AG04449 (cell line): ENCODE data around the gene SCMH1.

ENCODE experiments used
- CTCF ChIA-PET: fragments of 350-600 bp; formaldehyde crosslinking; extraction: SDS; loops from one replicate; lab custom pipeline; 2021; ENCODE audit warnings: antibody characterized with exemption; lab: Yijun Ruan, JAX
- POLR2A ChIA-PET: fragments of 400-600, 350-600 bp; formaldehyde crosslinking; extraction: SDS; loops from one replicate; lab custom pipeline; 2020; ENCODE audit warnings: antibody characterized with exemption, inconsistent platforms; lab: Yijun Ruan, JAX
- DNase-seq: peaks from one replicate; pipeline ENCODE4 v3.0.0-alpha.2; 2010; ENCODE audit warnings: low read depth, low spot score
- H3K4me3 ChIP-seq: 2 replicates; pipeline ENCODE4 v1.5.1; 2011; ENCODE audit warnings: low read depth, mild to moderate bottlenecking, control low read depth, low read length
- CTCF ChIP-seq: IDR thresholded peaks from one replicate; pipeline ENCODE4 v1.5.1; 2011; ENCODE audit warnings: mild to moderate bottlenecking, moderate library complexity, low read length, control low read depth, inconsistent platforms; ENCODE audit not compliant: insufficient read depth; ENCODE audit errors: missing control alignments

SCMH1 gene

GRCh38 chr1:41241749-41242341, at the start of gene SCMH1:
TSS of gene SCMH1 (minus strand) at chr1:41242306. CDS start at chr1:41186133, 56,173 bp downstream.
- TF ChIP-seq CTCF = no peak
- CTCF ChIA-PET = interaction anchor here (1.0 kb wide), 1 partner anchor 9 kb away, joined by 5 read pairs; no protein-coding TSS in a partner anchor
- no peak for DNase-seq
- peak within 1 kb of the TSS; percentile 67 for H3K4me3 ChIP-seq
- POLR2A ChIA-PET = interaction anchor here (0.8 kb wide), 1 partner anchor 498 kb away, joined by 3 read pairs; no protein-coding TSS in a partner anchor

- DNase-seq = no peak
- POLR2A ChIA-PET = no interaction called here
- H3K4me3 ChIP-seq = no peak overlapping the region
- CTCF ChIA-PET = interaction anchor here (1.0 to 4.0 kb wide), 5 partner anchors 8 to 223 kb away, joined by 3 to 22 read pairs (median 3); no protein-coding TSS in a partner anchor
- no peak for TF ChIP-seq CTCF
Observed at GRCh38 chr1:41291195-41291594, 49.1 kb upstream of the SCMH1 start.

GRCh38 chr1:41289196-41289595, 47.1 kb upstream of the SCMH1 start:
- TF ChIP-seq CTCF = no peak
- CTCF ChIA-PET = interaction anchor here (0.7 to 2.3 kb wide), 7 partner anchors 9 to 226 kb away, joined by 3 to 10 read pairs (median 6); no protein-coding TSS in a partner anchor

GRCh38 chr1:41286992-41287391, 44.9 kb upstream of the SCMH1 start:
- DNase-seq = no peak
- H3K4me3 ChIP-seq = no peak overlapping the region
- ChIA-PET POLR2A (no interaction called here), CTCF (interaction anchor here (12.9 kb wide), 1 partner anchor 130 kb away, joined by 365 read pairs; no protein-coding TSS in a partner anchor)
- TF ChIP-seq CTCF = no peak

More at GRCh38 chr1:41289196-41289595, 47.1 kb upstream of the SCMH1 start:
- no peak overlapping the region for H3K4me3 ChIP-seq
- no peak for DNase-seq
- POLR2A ChIA-PET = no interaction called here

GRCh38 chr1:41286486-41286885, 44.4 kb upstream of the SCMH1 start:
- DNase-seq = no peak
- H3K4me3 ChIP-seq = no peak overlapping the region
- TF ChIP-seq CTCF = no peak
- ChIA-PET POLR2A (no interaction called here), CTCF (interaction anchor here (6.6 to 12.9 kb wide), 2 partner anchors 130 to 146 kb away, joined by 102 to 365 read pairs; no protein-coding TSS in a partner anchor)

- no peak for DNase-seq
- ChIA-PET CTCF (interaction anchor here (1.1 to 12.9 kb wide), 4 partner anchors 14 to 202 kb away, joined by 3 to 365 read pairs (median 54); no protein-coding TSS in a partner anchor), POLR2A (no interaction called here)
- TF ChIP-seq CTCF = no peak
- no peak overlapping the region for H3K4me3 ChIP-seq
Observed at GRCh38 chr1:41285818-41286217, 43.7 kb upstream of the SCMH1 start.
